BJ (cell line): ENCODE measurements around the gene PNMA6E. TPM values are rescaled to one million over a fixed set of nuclear protein-coding genes. Genes with fewer than 3 reads are reported as not detected.
A peak's percentile ranks its signal among the peaks of the same experiment; 100 is the strongest.

Experiments used
- CTCF ChIA-PET: fragments of 350-600 bp; formaldehyde crosslinking; extraction: SDS; loops from one replicate; lab custom pipeline; 2021; ENCODE audit warnings: antibody characterized with exemption, inconsistent platforms; lab: Yijun Ruan, JAX
- POLR2A ChIA-PET: fragments of 300-600 bp; sonication (Branson Sonifier 250); formaldehyde crosslinking; extraction: SDS; loops from one replicate; lab custom pipeline; 2021; ENCODE audit warnings: antibody characterized with exemption; lab: Charles Lee
- DNase-seq: peaks from one replicate; pipeline ENCODE4 v3.0.0-alpha.2; 2011; ENCODE audit warnings: low read depth
- H3K27me3 ChIP-seq: 2 replicates; pipeline ENCODE4 v1.6.0; 2011; ENCODE audit warnings: low read length; ENCODE audit not compliant: control insufficient read depth, insufficient read depth
- H3K36me3 ChIP-seq: 2 replicates; pipeline ENCODE4 v1.5.1; 2011; ENCODE audit warnings: low read length; ENCODE audit not compliant: control insufficient read depth, insufficient read depth
- H3K4me3 ChIP-seq: 2 replicates; pipeline ENCODE4 v1.5.1; 2011; ENCODE audit warnings: low read depth, mild to moderate bottlenecking, control low read depth, low read length
- CTCF ChIP-seq: IDR thresholded peaks from 2 replicates; pipeline ENCODE4 v1.5.1; 2011; ENCODE audit warnings: low read depth, mild to moderate bottlenecking, control low read depth, inconsistent platforms, low read length, moderate library complexity; ENCODE audit not compliant: insufficient read depth
- polyA plus RNA-seq: library from polyadenylated mRNA; depleted of rRNA; stranded (reverse); fragments of >200 nt; gene quantifications from 2 replicates; pipeline ENCODE4 v1.2.3, GENCODE V29; 2011

PNMA6E gene
- polyA plus RNA-seq, 1 experiment, result not detected

DNA sequence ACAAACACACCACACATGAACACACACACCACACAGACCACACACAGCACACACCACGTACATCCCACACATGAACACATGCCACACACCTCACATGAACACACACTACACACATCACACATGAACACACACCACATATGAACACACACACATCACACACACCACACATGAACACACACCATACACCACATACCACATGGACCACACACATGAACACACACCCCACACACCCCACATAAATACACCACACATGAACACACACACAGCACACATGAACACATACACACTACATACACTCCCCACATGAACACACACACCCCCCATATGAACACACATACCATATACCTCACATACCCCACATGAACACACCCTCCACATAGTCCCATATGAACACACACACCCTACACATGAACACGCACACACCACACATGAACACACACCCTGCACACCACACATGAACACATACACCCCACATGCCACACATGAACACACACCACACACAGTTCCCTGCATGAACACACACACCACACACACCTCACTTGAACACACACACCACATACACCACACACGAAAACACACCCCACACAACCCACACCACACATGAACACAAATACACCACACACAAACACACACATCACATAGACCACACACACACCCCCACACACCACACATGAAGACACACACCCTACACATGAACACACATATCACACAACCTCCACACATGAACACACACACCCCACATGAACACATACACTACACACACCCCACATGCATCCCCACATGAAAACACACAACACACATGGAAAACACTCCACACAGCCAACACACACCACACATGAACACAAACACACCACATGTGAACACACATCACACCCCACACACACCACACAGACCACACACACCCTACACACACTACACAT is 18.3 kb downstream of the PNMA6E start:
- ChIA-PET POLR2A (no interaction called here), CTCF (interaction anchor here (1.0 kb wide), 1 partner anchor 441 kb away, joined by 3 read pairs; no protein-coding TSS in a partner anchor)
- H3K27me3 ChIP-seq, result no peaks in the 10 kb centered on the region
- TF ChIP-seq CTCF, result no peak
- H3K36me3 ChIP-seq, result no peaks in the 10 kb centered on the region
- DNase-seq, result no peak
- H3K4me3 ChIP-seq, result no peak overlapping the region

DNA sequence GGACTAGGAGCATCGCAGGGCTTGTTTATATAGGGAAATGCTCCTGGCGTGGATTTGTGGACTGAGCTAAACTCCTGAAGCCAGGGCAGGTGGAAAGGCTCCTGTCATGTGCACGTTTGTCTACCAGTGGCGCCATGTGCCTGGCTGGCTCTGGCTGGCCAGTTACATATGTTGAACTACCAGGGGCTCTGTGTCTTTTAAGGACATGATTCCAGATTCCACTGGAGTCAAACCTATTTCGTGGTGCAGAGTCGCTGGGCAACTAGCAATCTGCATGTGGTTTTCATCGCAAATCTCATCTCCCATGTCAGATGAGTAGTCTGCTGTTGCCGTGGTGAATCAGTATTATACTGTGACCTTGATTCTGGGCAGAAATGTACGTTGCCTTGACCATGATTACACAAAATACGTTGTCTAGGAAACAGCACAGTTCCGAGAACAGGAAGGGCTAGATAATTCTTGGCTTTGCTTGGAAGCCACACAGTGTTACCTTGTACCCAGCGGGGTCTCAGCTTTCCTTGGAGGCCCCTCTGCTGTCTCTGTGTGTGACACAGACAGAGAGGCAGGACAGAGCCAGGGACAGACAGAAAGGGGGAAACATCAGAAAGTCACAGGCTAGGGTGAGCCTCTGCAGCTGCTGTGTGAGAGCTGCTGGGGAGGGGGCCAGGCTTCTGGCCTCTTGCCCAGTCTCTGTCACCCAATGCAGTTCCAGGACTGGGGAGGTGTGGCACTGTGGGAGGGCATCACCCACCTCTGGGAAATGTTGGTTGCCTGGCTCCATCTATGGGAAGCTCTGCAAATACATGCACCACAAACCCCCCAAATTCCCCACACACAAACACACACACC is 19.2 kb downstream of the PNMA6E start:
- Histone ChIP-seq H3K36me3 (no peaks in the 10 kb centered on the region), H3K27me3 (no peaks in the 10 kb centered on the region), H3K4me3 (no peak overlapping the region)
- DNase-seq, result peak; percentile 65
- peak; percentile 20; the same call in 1 of the 2 replicates for TF ChIP-seq CTCF
- CTCF ChIA-PET, result interaction anchor here (1.0 kb wide), 1 partner anchor 440 kb away, joined by 3 read pairs; no protein-coding TSS in a partner anchor
- POLR2A ChIA-PET, result no interaction called here

GRCh38 chrX:153380691-153381090 is 20.5 kb downstream of the PNMA6E start:
- ChIA-PET CTCF (no interaction called here), POLR2A (no interaction called here)
- no peaks in the 10 kb centered on the region for H3K36me3 ChIP-seq
- no peak for DNase-seq
- no peak overlapping the region for H3K4me3 ChIP-seq
- no peak for TF ChIP-seq CTCF
- H3K27me3 ChIP-seq, result no peaks in the 10 kb centered on the region

DNA sequence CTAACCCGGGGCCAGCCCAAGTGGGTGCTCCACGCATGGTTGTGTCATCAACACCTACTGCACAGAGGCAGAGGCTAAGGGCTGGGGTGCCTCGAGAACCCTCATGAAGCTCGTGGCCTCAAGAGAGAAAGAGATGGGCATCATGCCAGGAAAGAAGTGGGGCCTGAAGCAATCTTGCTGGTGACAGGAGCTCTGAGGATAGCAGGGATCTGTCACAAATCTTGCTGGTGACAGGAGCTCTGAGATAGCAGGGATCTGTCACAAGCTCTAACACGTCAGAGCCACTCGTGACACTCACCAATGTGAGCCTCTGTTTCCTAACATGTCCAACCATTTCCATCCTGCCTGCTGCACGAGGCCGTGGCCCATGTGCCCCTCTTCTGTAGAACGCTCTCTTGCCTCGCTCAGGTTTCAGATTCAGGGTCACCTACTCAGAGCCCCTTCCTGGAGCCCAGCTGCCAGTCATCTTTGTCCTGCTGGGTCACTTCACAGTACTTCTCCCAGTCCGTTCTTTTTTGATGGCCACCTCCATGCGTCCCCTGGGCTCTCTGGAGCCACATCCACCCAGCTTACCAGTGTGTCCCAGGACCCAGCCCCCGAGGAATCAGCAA is 21.1 kb downstream of the PNMA6E start:
- no peak for TF ChIP-seq CTCF
- no peaks in the 10 kb centered on the region for H3K36me3 ChIP-seq
- H3K4me3 ChIP-seq, result no peak overlapping the region
- no peak for DNase-seq
- CTCF ChIA-PET, result no interaction called here
- POLR2A ChIA-PET, result no interaction called here
- H3K27me3 ChIP-seq, result no peaks in the 10 kb centered on the region
